PC-3 (cell line): ENCODE measurements around the gene NAIF1. TPM values are rescaled to one million over a fixed set of nuclear protein-coding genes. Genes with fewer than 3 reads are reported as not detected.

ENCODE experiments used
- ATAC-seq: fragments of 200-7000 bp; cut with Tn5 transposase; 2 replicates; pipeline ENCODE4 v1.9.1; 2020; ENCODE audit warnings: mild to moderate bottlenecking, moderate library complexity
- BruUV-seq: library from RNA; stranded (reverse); fragments of 400-500 nt; replicated peaks from 2 replicates; lab custom pipeline; 2021; lab: Mats Ljungman, UMichigan
- CTCF ChIA-PET: fragments of 300-600 bp; sonication (Branson Sonifier 250); formaldehyde crosslinking; loops from one replicate; lab custom pipeline; 2022; ENCODE audit warnings: antibody characterized with exemption; lab: Charles Lee
- POLR2A ChIA-PET: fragments of 300-600 bp; sonication (Branson Sonifier 250); formaldehyde crosslinking; loops from one replicate; lab custom pipeline; 2022; ENCODE audit warnings: antibody characterized with exemption; ENCODE audit not compliant: unreplicated experiment; lab: Charles Lee
- DNase-seq: peaks from one replicate; pipeline ENCODE4 v3.0.0-alpha.2; 2015
- H2AFZ ChIP-seq: fragments of 300-600 bp; sonication (generic); 2 replicates; pipeline ENCODE4 v1.6.0; 2016; ENCODE audit warnings: antibody characterized with exemption, low read length
- H3F3A ChIP-seq: fragments of 300-600 bp; sonication (generic); one replicate; pipeline ENCODE4 v1.6.0; 2017; ENCODE audit warnings: antibody characterized with exemption, low read length, control low read depth, mild to moderate bottlenecking; ENCODE audit not compliant: unreplicated experiment
- H3K27ac ChIP-seq: fragments of 300-600 bp; sonication (generic); 2 replicates; pipeline ENCODE4 v1.5.1; 2016; ENCODE audit warnings: mild to moderate bottlenecking, low read length
- H3K27me3 ChIP-seq: fragments of 300-600 bp; sonication (generic); 2 replicates; pipeline ENCODE4 v1.6.1; 2016; ENCODE audit warnings: low read length, mixed read lengths
- H3K36me3 ChIP-seq: fragments of 300-600 bp; sonication (generic); 2 replicates; pipeline ENCODE4 v1.6.1; 2016; ENCODE audit warnings: low read depth, mixed run types, low read length, mixed read lengths
- H3K4me1 ChIP-seq: fragments of 300-600 bp; sonication (generic); 2 replicates; pipeline ENCODE4 v1.5.1; 2016; ENCODE audit warnings: low read length; ENCODE audit not compliant: insufficient read depth
- H3K4me2 ChIP-seq: fragments of 300-600 bp; sonication (generic); 2 replicates; pipeline ENCODE4 v1.6.0; 2016; ENCODE audit warnings: low read length
- H3K4me3 ChIP-seq: fragments of 300-600 bp; sonication (generic); 2 replicates; pipeline ENCODE4 v1.5.1; 2016; ENCODE audit warnings: mild to moderate bottlenecking, low read length, mixed read lengths
- H3K79me2 ChIP-seq: fragments of 300-600 bp; sonication (generic); 2 replicates; pipeline ENCODE4 v1.6.1; 2017; ENCODE audit warnings: low read length, mixed read lengths
- H3K9ac ChIP-seq: fragments of 300-600 bp; sonication (generic); 2 replicates; pipeline ENCODE4 v1.6.0; 2016; ENCODE audit warnings: mild to moderate bottlenecking, low read length
- H3K9me2 ChIP-seq: fragments of 300-600 bp; sonication (generic); replicated peaks from 2 replicates; pipeline ENCODE4 v1.6.1; 2016; ENCODE audit warnings: mixed run types, low read length, mixed read lengths
- H3K9me3 ChIP-seq: fragments of 300-600 bp; sonication (generic); 2 replicates; pipeline ENCODE4 v1.6.1; 2016; ENCODE audit warnings: low read length, mixed read lengths
- H4K20me1 ChIP-seq: fragments of 300-600 bp; sonication (generic); 2 replicates; pipeline ENCODE4 v1.6.1; 2016; ENCODE audit warnings: low read length, mixed read lengths
- EZH2 ChIP-seq: fragments of 300-600 bp; sonication (generic); IDR thresholded peaks from one replicate; pipeline ENCODE4 v1.6.1; 2017; ENCODE audit warnings: antibody characterized with exemption, mild to moderate bottlenecking, low read length; ENCODE audit not compliant: unreplicated experiment
- EZH2phosphoT487 ChIP-seq: fragments of 300-600 bp; sonication (generic); IDR thresholded peaks from 2 replicates; pipeline ENCODE4 v1.6.1; 2018; ENCODE audit warnings: mild to moderate bottlenecking, antibody characterized with exemption, low read length, borderline replicate concordance
- intact Hi-C: fragments of 100-400 bp; cut with micrococcal nuclease; formaldehyde crosslinking; loops from 2 replicates; pipeline ENCODE4 v1.9.0; 2023
- total RNA-seq: library from RNA; depleted of rRNA; stranded (reverse); fragments of >200 nt; gene quantifications from 2 replicates; pipeline ENCODE4 v1.2.3, GENCODE V29; 2014
- TF ChIP-seq, protein P1 (sequence below): fragments of 300-600 bp; sonication (generic); conservative IDR thresholded peaks from 2 replicates; pipeline ENCODE4 v1.5.1; 2017; ENCODE audit warnings: antibody characterized with exemption, low read depth, mild to moderate bottlenecking, low read length

The NAIF1 gene
- total RNA-seq, 1 experiment from 2014 or later: 8.4 TPM

DNA sequence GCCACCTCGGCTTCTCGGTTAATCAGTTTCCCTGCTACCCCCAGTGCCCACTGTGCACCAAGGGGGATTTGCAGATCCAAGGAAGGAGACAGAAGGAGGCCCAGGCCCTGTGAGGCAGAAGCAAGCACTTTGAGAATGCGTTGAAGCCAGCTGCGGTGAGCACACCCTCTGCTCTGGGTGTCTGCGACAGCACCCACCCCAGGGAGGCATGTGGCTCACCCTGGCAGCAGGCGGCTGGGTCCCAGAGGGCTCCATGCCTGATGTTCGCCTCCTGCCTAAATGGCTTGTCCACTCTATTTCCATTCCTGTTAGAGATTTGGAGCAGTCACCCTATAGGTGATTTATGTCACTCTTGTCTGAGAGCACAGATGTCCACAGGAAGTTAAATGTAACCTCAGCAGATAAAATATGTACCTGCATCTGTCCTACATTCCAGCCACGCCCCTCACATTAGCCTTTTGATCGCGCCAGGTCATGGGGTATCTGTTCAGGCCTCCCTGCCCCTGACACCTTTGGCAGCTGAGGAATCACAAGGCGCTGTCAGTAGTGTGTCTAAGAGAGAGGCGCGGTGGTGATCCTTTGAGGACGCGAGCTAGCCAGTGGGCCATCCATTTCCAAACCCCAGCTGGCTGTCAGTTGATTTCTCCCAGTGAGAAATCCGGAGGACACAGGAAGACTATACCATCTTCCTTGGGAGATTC lies 32.3 kb upstream of the NAIF1 start:
- Histone ChIP-seq H3K79me2 (peaks cover 59% of the 10 kb centered on the region), H3K4me3 (peak overlapping the region; percentile 82), H3K36me3 (peaks cover 19% of the 10 kb centered on the region; the same call in 1 of the 2 replicates), H4K20me1 (peaks cover 19% of the 10 kb centered on the region), H3K4me2 (peak overlapping the region; percentile 88), H3K9me3 (no peaks in the 10 kb centered on the region), H3K27ac (peak overlapping the region; percentile 84), H3K9me2 (no peaks in the 10 kb centered on the region), H2AFZ (no peak overlapping the region), H3K27me3 (no peaks in the 10 kb centered on the region), H3K4me1 (peaks cover 36% of the 10 kb centered on the region), H3K9ac (peak overlapping the region; percentile 86), H3F3A (peaks cover 5% of the 10 kb centered on the region)
- no peak for ATAC-seq
- no TSS peak for BruUV-seq
- TF ChIP-seq EZH2phosphoT487: no peak
- TF ChIP-seq, protein P1, sequence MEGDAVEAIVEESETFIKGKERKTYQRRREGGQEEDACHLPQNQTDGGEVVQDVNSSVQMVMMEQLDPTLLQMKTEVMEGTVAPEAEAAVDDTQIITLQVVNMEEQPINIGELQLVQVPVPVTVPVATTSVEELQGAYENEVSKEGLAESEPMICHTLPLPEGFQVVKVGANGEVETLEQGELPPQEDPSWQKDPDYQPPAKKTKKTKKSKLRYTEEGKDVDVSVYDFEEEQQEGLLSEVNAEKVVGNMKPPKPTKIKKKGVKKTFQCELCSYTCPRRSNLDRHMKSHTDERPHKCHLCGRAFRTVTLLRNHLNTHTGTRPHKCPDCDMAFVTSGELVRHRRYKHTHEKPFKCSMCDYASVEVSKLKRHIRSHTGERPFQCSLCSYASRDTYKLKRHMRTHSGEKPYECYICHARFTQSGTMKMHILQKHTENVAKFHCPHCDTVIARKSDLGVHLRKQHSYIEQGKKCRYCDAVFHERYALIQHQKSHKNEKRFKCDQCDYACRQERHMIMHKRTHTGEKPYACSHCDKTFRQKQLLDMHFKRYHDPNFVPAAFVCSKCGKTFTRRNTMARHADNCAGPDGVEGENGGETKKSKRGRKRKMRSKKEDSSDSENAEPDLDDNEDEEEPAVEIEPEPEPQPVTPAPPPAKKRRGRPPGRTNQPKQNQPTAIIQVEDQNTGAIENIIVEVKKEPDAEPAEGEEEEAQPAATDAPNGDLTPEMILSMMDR: no peak
- no peak for TF ChIP-seq EZH2
- intact Hi-C loops: no loop called here
- ChIA-PET POLR2A (no interaction called here), CTCF (interaction anchor here (1.2 kb wide), 1 partner anchor 18 kb away, joined by 3 read pairs; no protein-coding TSS in a partner anchor)
- DNase-seq: no peak

DNA sequence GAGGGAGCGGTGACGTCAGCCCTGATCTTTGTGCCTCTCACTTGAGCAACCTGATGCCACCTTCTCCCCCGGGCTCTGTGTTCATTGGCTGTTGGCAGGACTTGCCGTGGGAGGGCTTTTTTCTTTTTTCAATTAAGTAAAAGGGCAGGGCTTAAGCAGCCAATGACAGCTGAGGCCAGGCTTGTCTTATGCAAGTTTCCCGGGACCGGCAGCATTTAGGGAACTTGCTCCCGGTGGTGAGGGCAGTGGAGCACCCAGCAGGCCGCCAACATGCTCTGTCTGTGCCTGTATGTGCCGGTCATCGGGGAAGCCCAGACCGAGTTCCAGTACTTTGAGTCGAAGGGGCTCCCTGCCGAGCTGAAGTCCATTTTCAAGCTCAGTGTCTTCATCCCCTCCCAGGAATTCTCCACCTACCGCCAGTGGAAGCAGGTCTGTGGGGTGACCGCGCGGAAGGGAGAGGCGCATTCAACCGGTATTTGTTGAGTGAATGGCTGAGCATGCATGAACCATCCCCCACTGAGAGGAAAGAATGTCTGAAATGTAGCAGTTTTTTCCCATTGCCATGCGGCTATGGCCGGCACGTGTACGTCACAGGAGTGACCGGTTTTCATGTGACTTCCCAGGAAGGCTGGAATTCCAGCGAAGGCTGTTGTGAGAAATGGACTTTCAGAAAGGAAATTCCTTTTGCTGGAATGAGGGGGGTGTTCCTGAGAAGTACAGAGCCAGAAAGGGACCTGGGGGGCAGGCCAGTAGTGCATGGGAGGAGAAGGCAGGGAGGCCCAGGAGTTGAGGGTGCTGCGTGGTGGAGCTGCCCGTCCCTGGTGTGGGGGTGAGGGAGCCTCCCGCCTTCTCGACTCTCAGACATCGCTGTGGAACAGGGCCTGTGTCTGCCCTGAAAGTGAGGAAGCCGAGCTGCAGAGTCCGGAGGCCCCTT lies 31.4 kb upstream of the NAIF1 start:
- POLR2A ChIA-PET: interaction anchor here (0.6 kb wide), 1 partner anchor 10 kb away, joined by 3 read pairs; no protein-coding TSS in a partner anchor
- Histone ChIP-seq H3K4me1 (peaks cover 43% of the 10 kb centered on the region), H3K4me3 (peak overlapping the region; percentile 82), H3F3A (peaks cover 5% of the 10 kb centered on the region), H3K4me2 (peak overlapping the region; percentile 88), H3K9ac (peak overlapping the region; percentile 86), H3K36me3 (peaks cover 11% of the 10 kb centered on the region; the same call in 1 of the 2 replicates), H3K27me3 (no peaks in the 10 kb centered on the region), H3K9me3 (no peaks in the 10 kb centered on the region), H3K9me2 (no peaks in the 10 kb centered on the region), H4K20me1 (peaks cover 19% of the 10 kb centered on the region), H3K27ac (peak overlapping the region; percentile 84), H2AFZ (peak overlapping the region; percentile 27; the same call in 1 of the 2 replicates), H3K79me2 (peaks cover 59% of the 10 kb centered on the region)
- CTCF ChIA-PET: interaction anchor here (0.6 to 1.2 kb wide), 2 partner anchors 19 to 889 kb away, joined by 3 to 4 read pairs; no protein-coding TSS in a partner anchor
- DNase-seq (peak; percentile 93), ATAC-seq (peak; percentile 76)
- no peak for TF ChIP-seq EZH2phosphoT487
- TF ChIP-seq, protein P1: no peak
- no peak for TF ChIP-seq EZH2
- TSS peak; percentile 83 for BruUV-seq
- intact Hi-C loops: no loop called here
